ENCODE measurements around the gene TTLL10. TPM values are rescaled to one million over a fixed set of nuclear protein-coding genes. Genes with fewer than 3 reads are reported as not detected.

Gene TTLL10
- total and polyA plus RNA-seq, 4 experiments from 2014 or later, result 0.27 to 0.45 TPM; not detected in 2

- no peak overlapping the region for H3K27ac ChIP-seq (ENCODE audit: low read depth, low read length)
- no peaks in the 10 kb centered on the region for H3K27me3 ChIP-seq (ENCODE audit: insufficient read depth, low read length)
- no peaks in the 10 kb centered on the region for H3K9me3 ChIP-seq (ENCODE audit: control insufficient read depth in 1 of 2, low read length in 2 of 2)
- no peak for DNase-seq
- CTCF ChIA-PET (ENCODE audit: partially characterized antibody), result no interaction called here
- H3K4me1 Mint-ChIP-seq, result peaks cover 0 to 6% (median 0%) of the 10 kb centered on the region in 4 donors
- no peak overlapping the region for H3K4me3 ChIP-seq (ENCODE audit: low read length in 2 of 2)
- peaks cover 8% of the 10 kb centered on the region for H3K4me1 ChIP-seq (ENCODE audit: insufficient read depth, low read length)
- peaks cover 0 to 1% of the 10 kb centered on the region in 2 donors for H3K36me3 Mint-ChIP-seq
- peaks cover 0 to 5% (median 0%) of the 10 kb centered on the region in 8 donors for H3K9me3 Mint-ChIP-seq
- no peak overlapping the region for H3K4me3 Mint-ChIP-seq
- no peaks in the 10 kb centered on the region for H3K36me3 ChIP-seq (ENCODE audit: insufficient read depth, low read length)
- intact Hi-C loops (cut with micrococcal nuclease), result no loop called here
- POLR2A ChIA-PET (ENCODE audit: partially characterized antibody), result no interaction called here
- H3K27me3 Mint-ChIP-seq, result peaks cover 1 to 3% of the 10 kb centered on the region in 2 donors
- peak overlapping the region in 1 of 7 donors; percentile 73 for H3K27ac Mint-ChIP-seq
Observed at GRCh38 chr1:1160281-1160930, 13.3 kb upstream of the TTLL10 start.

DNA sequence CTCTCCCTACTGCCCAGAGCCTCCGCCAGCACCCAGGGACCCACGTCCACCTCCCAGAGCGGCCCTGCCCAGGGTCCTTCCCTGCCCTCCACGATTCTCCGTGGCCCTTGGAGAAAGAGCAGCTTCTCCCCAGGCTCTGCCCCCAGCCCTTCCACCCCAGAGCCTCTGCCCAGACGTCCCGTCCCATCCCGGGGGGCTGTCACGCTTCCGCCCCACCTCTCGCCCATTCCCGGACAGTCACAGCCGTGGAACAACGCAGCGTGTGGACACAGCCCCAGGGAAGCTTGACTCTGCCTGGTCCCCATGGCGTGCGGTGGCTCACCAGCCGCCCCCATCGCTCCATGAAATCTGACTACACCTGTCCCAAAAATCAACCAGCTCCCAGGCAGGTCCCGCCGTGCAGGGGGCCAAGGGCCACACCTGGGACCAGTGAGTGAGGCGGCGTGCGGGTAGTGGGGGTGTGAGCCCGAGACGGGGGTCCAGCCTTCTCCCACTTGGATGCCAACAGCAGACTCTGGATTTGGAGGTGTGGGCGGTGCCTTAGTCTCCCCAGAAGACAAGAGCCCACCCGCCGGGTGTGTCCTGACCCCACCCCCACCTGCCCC lies 12.5 kb upstream of the TTLL10 start:
- no peak overlapping the region for H3K27ac ChIP-seq (ENCODE audit: low read depth, low read length)
- H3K36me3 ChIP-seq (ENCODE audit: insufficient read depth, low read length), result no peaks in the 10 kb centered on the region
- H3K27me3 ChIP-seq (ENCODE audit: insufficient read depth, low read length), result no peaks in the 10 kb centered on the region
- peaks cover 1 to 3% of the 10 kb centered on the region in 2 donors for H3K27me3 Mint-ChIP-seq
- ChIA-PET CTCF (ENCODE audit: partially characterized antibody) (no interaction called here), POLR2A (ENCODE audit: partially characterized antibody) (no interaction called here)
- intact Hi-C loops (cut with micrococcal nuclease), result no loop called here
- no peaks in the 10 kb centered on the region for H3K9me3 Mint-ChIP-seq
- H3K27ac Mint-ChIP-seq, result no peak overlapping the region
- H3K4me1 Mint-ChIP-seq, result peaks cover 0 to 6% (median under 1%) of the 10 kb centered on the region in 4 donors
- peaks cover 0 to 1% of the 10 kb centered on the region in 2 donors for H3K36me3 Mint-ChIP-seq
- no peak overlapping the region for H3K4me3 Mint-ChIP-seq
- no peak overlapping the region for H3K4me3 ChIP-seq (ENCODE audit: low read length in 2 of 2)
- no peaks in the 10 kb centered on the region for H3K9me3 ChIP-seq (ENCODE audit: control insufficient read depth in 1 of 2, low read length in 2 of 2)
- H3K4me1 ChIP-seq (ENCODE audit: insufficient read depth, low read length), result peaks cover 8% of the 10 kb centered on the region
- DNase-seq, result no peak

- H3K4me1 Mint-ChIP-seq, result peaks cover 0 to 2% (median under 1%) of the 10 kb centered on the region in 4 donors
- CTCF ChIA-PET (ENCODE audit: partially characterized antibody), result no interaction called here
- intact Hi-C loops (cut with micrococcal nuclease), result no loop called here
Observed at GRCh38 chr1:1161683-1162079, 12.0 kb upstream of the TTLL10 start.

GRCh38 chr1:1162597-1163537 lies 10.8 kb upstream of the TTLL10 start:
- H3K36me3 Mint-ChIP-seq, result no peaks in the 10 kb centered on the region
- DNase-seq, result peak in 1 of 5 donors; percentile 3
- H3K4me3 ChIP-seq (ENCODE audit: low read length in 2 of 2), result no peak overlapping the region
- H3K4me3 Mint-ChIP-seq, result no peak overlapping the region
- no peaks in the 10 kb centered on the region for H3K27me3 ChIP-seq (ENCODE audit: insufficient read depth, low read length)
- H3K9me3 ChIP-seq (ENCODE audit: control insufficient read depth in 1 of 2, low read length in 2 of 2), result no peaks in the 10 kb centered on the region
- no peaks in the 10 kb centered on the region for H3K36me3 ChIP-seq (ENCODE audit: insufficient read depth, low read length)
- POLR2A ChIA-PET (ENCODE audit: partially characterized antibody), result no interaction called here
- H3K27ac ChIP-seq (ENCODE audit: low read depth, low read length), result no peak overlapping the region
- peaks cover 0 to 1% (median 0%) of the 10 kb centered on the region in 4 donors for H3K4me1 Mint-ChIP-seq
- H3K4me1 ChIP-seq (ENCODE audit: insufficient read depth, low read length), result peaks cover 8% of the 10 kb centered on the region
- H3K9me3 Mint-ChIP-seq, result no peaks in the 10 kb centered on the region
- no peak overlapping the region for H3K27ac Mint-ChIP-seq
- intact Hi-C loops (cut with micrococcal nuclease), result no loop called here
- peaks cover 1 to 3% of the 10 kb centered on the region in 2 donors for H3K27me3 Mint-ChIP-seq
- CTCF ChIA-PET (ENCODE audit: partially characterized antibody), result no interaction called here

More at GRCh38 chr1:1161683-1162079, 12.0 kb upstream of the TTLL10 start:
- Mint-ChIP-seq H3K4me3 (no peak overlapping the region), H3K36me3 (peaks cover 0 to 1% of the 10 kb centered on the region in 2 donors), H3K27ac (no peak overlapping the region), H3K27me3 (peaks cover 1 to 3% of the 10 kb centered on the region in 2 donors), H3K9me3 (no peaks in the 10 kb centered on the region)
- POLR2A ChIA-PET (ENCODE audit: partially characterized antibody), result no interaction called here
- Histone ChIP-seq H3K4me1 (ENCODE audit: insufficient read depth, low read length) (peaks cover 8% of the 10 kb centered on the region), H3K27me3 (ENCODE audit: insufficient read depth, low read length) (no peaks in the 10 kb centered on the region), H3K9me3 (ENCODE audit: control insufficient read depth in 1 of 2, low read length in 2 of 2) (no peaks in the 10 kb centered on the region), H3K27ac (ENCODE audit: low read depth, low read length) (no peak overlapping the region), H3K36me3 (ENCODE audit: insufficient read depth, low read length) (no peaks in the 10 kb centered on the region), H3K4me3 (ENCODE audit: low read length in 2 of 2) (no peak overlapping the region)
- no peak for DNase-seq

GRCh38 chr1:1163538-1164070 lies 10.1 kb upstream of the TTLL10 start:
- Histone ChIP-seq H3K9me3 (ENCODE audit: control insufficient read depth in 1 of 2, low read length in 2 of 2) (no peaks in the 10 kb centered on the region), H3K4me3 (ENCODE audit: low read length in 2 of 2) (no peak overlapping the region), H3K27me3 (ENCODE audit: insufficient read depth, low read length) (no peaks in the 10 kb centered on the region), H3K4me1 (ENCODE audit: insufficient read depth, low read length) (peaks cover 3% of the 10 kb centered on the region), H3K27ac (ENCODE audit: low read depth, low read length) (no peak overlapping the region), H3K36me3 (ENCODE audit: insufficient read depth, low read length) (no peaks in the 10 kb centered on the region)
- POLR2A ChIA-PET (ENCODE audit: partially characterized antibody), result no interaction called here
- Mint-ChIP-seq H3K9me3 (no peaks in the 10 kb centered on the region), H3K4me3 (no peak overlapping the region), H3K36me3 (no peaks in the 10 kb centered on the region), H3K4me1 (peaks cover 0 to 1% (median 0%) of the 10 kb centered on the region in 4 donors), H3K27ac (peak overlapping the region in 1 of 7 donors; percentile 30), H3K27me3 (peaks cover 1 to 3% of the 10 kb centered on the region in 2 donors)
- intact Hi-C loops (cut with micrococcal nuclease), result no loop called here
- CTCF ChIA-PET (ENCODE audit: partially characterized antibody), result no interaction called here
- DNase-seq, result peak in 1 of 5 donors; percentile 13

DNA sequence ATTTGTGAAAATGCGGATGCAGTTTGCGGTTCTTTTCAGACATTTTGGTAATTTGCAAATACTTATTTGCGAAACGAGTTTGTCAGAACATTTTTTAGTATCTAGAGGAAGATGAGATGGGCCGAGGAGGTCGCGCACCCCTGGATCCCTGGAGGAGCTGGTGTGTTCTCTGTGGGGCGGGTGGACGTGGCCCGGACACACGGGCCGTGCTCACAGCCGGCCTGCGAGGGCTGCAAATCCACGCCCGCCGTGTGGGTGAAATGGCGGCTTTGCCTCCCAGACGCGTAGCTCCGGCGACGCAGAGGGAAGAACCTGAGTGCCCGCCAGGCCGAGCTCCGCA lies 9.3 kb upstream of the TTLL10 start:
- no peaks in the 10 kb centered on the region for H3K36me3 ChIP-seq (ENCODE audit: insufficient read depth, low read length)
- Mint-ChIP-seq H3K4me3 (no peak overlapping the region), H3K27ac (peak overlapping the region in 2 of 7 donors; percentile 30 to 51), H3K36me3 (no peaks in the 10 kb centered on the region), H3K27me3 (peaks cover 1 to 3% of the 10 kb centered on the region in 2 donors), H3K4me1 (peaks cover 0 to 1% (median 0%) of the 10 kb centered on the region in 4 donors), H3K9me3 (no peaks in the 10 kb centered on the region)
- CTCF ChIA-PET (ENCODE audit: partially characterized antibody), result no interaction called here
- intact Hi-C loops (cut with micrococcal nuclease), result no loop called here
- no peak overlapping the region for H3K4me3 ChIP-seq (ENCODE audit: low read length in 2 of 2)
- no peak overlapping the region for H3K27ac ChIP-seq (ENCODE audit: low read depth, low read length)
- no peaks in the 10 kb centered on the region for H3K9me3 ChIP-seq (ENCODE audit: control insufficient read depth in 1 of 2, low read length in 2 of 2)
- H3K4me1 ChIP-seq (ENCODE audit: insufficient read depth, low read length), result no peaks in the 10 kb centered on the region
- H3K27me3 ChIP-seq (ENCODE audit: insufficient read depth, low read length), result no peaks in the 10 kb centered on the region
- peak in 1 of 5 donors; percentile 9 for DNase-seq
- POLR2A ChIA-PET (ENCODE audit: partially characterized antibody), result no interaction called here
